ENCODE results near the gene HMHB1.

The HMHB1 gene

GRCh38 chr5:143782588-143783386 is 29.2 kb upstream of the HMHB1 start:
- no peak for TF ChIP-seq EZH2phosphoT487 (IDR thresholded peaks at IDR 0.05; ENCODE audit: low read depth)
- TF ChIP-seq, protein P1, sequence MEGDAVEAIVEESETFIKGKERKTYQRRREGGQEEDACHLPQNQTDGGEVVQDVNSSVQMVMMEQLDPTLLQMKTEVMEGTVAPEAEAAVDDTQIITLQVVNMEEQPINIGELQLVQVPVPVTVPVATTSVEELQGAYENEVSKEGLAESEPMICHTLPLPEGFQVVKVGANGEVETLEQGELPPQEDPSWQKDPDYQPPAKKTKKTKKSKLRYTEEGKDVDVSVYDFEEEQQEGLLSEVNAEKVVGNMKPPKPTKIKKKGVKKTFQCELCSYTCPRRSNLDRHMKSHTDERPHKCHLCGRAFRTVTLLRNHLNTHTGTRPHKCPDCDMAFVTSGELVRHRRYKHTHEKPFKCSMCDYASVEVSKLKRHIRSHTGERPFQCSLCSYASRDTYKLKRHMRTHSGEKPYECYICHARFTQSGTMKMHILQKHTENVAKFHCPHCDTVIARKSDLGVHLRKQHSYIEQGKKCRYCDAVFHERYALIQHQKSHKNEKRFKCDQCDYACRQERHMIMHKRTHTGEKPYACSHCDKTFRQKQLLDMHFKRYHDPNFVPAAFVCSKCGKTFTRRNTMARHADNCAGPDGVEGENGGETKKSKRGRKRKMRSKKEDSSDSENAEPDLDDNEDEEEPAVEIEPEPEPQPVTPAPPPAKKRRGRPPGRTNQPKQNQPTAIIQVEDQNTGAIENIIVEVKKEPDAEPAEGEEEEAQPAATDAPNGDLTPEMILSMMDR (IDR thresholded peaks at IDR 0.05; ENCODE audit: low read depth, low read length): no peak
- Histone ChIP-seq H3K4me2 (ENCODE audit: low read length) (no peak overlapping the region), H3K9ac (ENCODE audit: low read length) (no peak overlapping the region), H3K27me3 (ENCODE audit: low read depth, low read length) (no peaks in the 10 kb centered on the region), H3K9me3 (ENCODE audit: insufficient read depth, low read length) (no peaks in the 10 kb centered on the region), H3K79me2 (ENCODE audit: low read length) (no peaks in the 10 kb centered on the region), H3K27ac (ENCODE audit: low read length) (no peak overlapping the region), H4K20me1 (ENCODE audit: insufficient read depth, low read length) (no peaks in the 10 kb centered on the region), H3K36me3 (replicated peaks; ENCODE audit: low read depth, low read length) (no peaks in the 10 kb centered on the region), H2AFZ (ENCODE audit: low read depth, low read length) (no peak overlapping the region), H3K4me3 (ENCODE audit: low read length) (no peak overlapping the region), H3K4me1 (ENCODE audit: low read length) (no peaks in the 10 kb centered on the region)

- Histone ChIP-seq H3K27me3 (ENCODE audit: low read depth, low read length) (no peaks in the 10 kb centered on the region), H3K27ac (ENCODE audit: low read length) (no peak overlapping the region), H3K9me3 (ENCODE audit: insufficient read depth, low read length) (no peaks in the 10 kb centered on the region), H3K9ac (ENCODE audit: low read length) (no peak overlapping the region), H2AFZ (ENCODE audit: low read depth, low read length) (no peak overlapping the region), H3K79me2 (ENCODE audit: low read length) (no peaks in the 10 kb centered on the region), H3K4me2 (ENCODE audit: low read length) (no peak overlapping the region), H3K4me3 (ENCODE audit: low read length) (no peak overlapping the region), H4K20me1 (ENCODE audit: insufficient read depth, low read length) (no peaks in the 10 kb centered on the region), H3K36me3 (replicated peaks; ENCODE audit: low read depth, low read length) (no peaks in the 10 kb centered on the region), H3K4me1 (ENCODE audit: low read length) (peaks cover 12% of the 10 kb centered on the region)
- TF ChIP-seq EZH2phosphoT487 (IDR thresholded peaks at IDR 0.05; ENCODE audit: low read depth): no peak
- TF ChIP-seq, protein P1 (IDR thresholded peaks at IDR 0.05; ENCODE audit: low read depth, low read length): no peak
Observed at GRCh38 chr5:143788401-143788800, 23.6 kb upstream of the HMHB1 start.

GRCh38 chr5:143790457-143791112 is 21.4 kb upstream of the HMHB1 start:
- Histone ChIP-seq H2AFZ (ENCODE audit: low read depth, low read length) (no peak overlapping the region), H3K79me2 (ENCODE audit: low read length) (no peaks in the 10 kb centered on the region), H3K27ac (ENCODE audit: low read length) (no peak overlapping the region), H3K4me3 (ENCODE audit: low read length) (no peak overlapping the region), H3K36me3 (replicated peaks; ENCODE audit: low read depth, low read length) (no peaks in the 10 kb centered on the region), H3K4me1 (ENCODE audit: low read length) (peaks cover 12% of the 10 kb centered on the region), H3K27me3 (ENCODE audit: low read depth, low read length) (no peaks in the 10 kb centered on the region), H3K4me2 (ENCODE audit: low read length) (no peak overlapping the region), H3K9ac (ENCODE audit: low read length) (no peak overlapping the region), H4K20me1 (ENCODE audit: insufficient read depth, low read length) (no peaks in the 10 kb centered on the region), H3K9me3 (ENCODE audit: insufficient read depth, low read length) (no peaks in the 10 kb centered on the region)
- TF ChIP-seq EZH2phosphoT487 (IDR thresholded peaks at IDR 0.05; ENCODE audit: low read depth): no peak
- TF ChIP-seq, protein P1 (IDR thresholded peaks at IDR 0.05; ENCODE audit: low read depth, low read length): no peak
